Fibroblast of skin of scalp (primary cell): ENCODE data around the gene MVD.

ENCODE experiments used
- DNase-seq: peaks from one replicate; pipeline ENCODE4 v3.0.0-alpha.2; 2013

MVD gene

DNA sequence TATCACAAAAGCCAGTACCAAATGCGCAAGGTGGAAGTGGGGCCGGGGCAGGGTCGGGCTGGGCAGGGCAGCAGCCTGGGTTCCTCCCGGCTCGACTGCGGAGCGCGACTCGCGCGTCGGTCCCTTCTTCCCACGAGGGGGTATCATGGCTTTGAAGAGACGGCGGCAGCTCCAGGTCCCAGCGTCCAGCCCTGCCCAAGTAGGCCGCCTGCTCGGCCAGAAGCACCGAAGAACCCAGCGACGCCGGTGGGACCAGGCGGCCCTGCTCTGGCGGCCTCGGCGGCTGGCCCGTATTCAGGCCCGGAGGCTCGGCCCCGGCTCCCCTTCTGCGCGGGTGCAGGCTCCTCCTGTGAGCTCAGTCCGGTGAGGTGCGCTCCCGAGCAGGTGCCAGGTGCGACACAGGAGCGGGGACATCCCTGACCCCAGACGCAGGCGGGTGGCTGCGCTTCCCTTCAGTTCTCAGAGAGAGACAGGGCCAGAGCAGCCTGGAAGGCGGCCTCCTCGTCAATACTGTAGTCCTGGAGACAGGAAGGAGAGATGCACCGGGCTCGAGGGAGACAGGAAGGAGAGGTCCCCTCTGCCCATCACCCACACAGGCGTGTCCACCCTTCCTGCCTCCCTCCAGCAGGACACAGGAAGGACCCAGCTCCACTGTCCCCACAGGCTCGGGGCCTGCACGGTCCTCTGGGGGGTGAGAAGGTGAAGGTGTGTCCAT lies 34.4 kb upstream of the MVD start:
- DNase-seq = no peak

DNA sequence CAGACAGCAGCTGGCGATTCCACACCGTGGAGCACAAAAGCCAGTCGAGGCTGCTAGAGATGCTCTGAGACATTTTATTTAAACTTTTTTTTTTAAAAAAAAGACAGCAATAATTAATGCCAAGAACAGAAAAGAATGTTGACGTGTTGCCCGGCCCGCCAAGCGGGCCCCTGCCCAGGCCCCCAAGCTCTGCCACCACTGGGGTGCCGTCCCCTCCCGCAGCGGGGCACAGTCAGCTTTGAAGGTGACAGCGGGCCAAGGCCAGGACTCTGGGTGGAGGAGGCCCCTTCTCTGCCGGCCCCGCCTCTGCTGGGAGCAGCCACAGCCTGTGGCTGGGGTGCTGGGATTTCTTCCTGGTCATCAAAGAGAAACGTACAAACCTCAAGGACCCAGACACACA lies 33.5 kb upstream of the MVD start:
- no peak for DNase-seq

DNA sequence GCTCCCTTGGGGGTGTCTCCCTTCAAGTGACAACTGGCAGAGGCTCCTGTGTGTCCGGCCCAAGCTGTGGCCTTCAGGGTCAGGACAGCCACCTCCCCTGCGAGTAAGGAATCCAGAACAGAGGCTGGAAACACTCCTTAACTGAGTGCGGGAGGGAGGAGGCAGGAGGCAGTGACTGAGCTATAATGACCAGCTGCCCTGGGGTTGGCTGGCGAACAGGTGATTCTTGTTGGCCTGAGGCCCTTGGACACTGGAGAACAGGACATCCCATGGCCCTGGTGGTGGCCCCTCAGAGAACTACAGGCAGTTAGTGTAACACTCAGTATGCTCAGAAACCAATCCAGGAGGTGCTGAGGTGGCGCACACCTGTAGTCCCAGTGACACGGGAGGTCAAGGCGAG lies 32.9 kb upstream of the MVD start:
- DNase-seq = no peak

DNA sequence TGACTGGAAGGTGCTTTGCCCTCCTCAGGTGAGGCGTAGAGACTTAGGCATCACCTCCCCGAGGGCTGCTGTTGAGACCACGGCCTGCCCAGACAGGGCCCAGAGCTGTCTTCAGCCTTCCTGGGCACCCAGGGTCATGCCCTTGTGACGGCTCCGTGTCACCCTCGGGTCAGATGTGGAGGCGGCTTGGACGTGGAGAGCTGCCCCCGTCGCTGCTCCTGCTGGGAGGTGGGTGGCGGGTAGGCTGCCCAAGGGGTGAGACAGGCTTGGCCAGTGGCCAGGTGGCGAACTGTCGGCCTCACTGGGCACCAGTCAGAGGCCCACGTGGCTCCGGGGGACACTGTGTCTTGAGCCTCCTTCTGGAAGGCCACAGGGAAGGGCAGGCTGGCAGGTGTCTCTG lies 32.3 kb upstream of the MVD start:
- no peak for DNase-seq

DNA sequence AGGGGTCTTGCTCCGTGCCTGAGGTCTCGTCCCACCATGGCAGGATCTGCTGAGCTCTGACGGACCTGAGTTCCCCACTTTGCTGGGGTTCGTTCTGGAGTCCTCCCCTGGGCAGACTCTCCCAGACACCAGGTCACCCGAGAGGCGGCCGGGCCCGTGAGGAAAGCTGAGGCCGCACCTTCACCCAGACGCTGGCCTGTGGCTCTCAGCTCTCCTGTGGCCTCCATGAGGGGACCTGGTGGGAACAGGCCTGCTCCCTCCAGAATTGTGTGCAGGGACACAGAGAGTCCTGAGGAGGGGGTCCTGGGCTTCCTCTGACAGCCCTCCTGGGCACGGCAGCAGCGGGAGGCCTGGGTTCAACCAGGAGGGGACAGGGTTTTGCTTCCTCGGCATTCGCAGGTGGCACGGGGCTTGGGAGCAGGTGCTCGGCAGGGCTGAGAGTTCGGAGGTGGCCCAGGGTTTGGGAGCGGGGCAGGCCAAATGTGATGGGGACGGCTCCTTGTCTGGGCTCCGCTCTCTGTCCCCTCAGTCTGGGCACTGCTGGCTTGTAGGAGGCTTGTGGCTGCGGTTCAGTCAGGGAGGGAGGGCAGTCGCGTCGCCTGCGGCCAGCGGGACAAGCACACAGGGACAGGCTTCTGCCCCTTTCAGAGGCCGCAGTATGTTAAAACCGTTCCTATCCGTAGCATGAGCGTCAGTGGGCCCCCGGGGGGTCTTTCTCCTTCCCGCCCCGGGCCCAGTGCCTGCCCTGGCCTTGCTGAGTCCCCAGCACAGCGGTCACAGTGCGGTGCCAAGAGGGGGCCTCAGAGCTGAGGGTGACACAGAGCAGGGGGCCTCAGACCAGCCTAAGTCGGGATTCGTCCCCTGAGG lies 31.6 kb upstream of the MVD start:
- no peak for DNase-seq

DNA sequence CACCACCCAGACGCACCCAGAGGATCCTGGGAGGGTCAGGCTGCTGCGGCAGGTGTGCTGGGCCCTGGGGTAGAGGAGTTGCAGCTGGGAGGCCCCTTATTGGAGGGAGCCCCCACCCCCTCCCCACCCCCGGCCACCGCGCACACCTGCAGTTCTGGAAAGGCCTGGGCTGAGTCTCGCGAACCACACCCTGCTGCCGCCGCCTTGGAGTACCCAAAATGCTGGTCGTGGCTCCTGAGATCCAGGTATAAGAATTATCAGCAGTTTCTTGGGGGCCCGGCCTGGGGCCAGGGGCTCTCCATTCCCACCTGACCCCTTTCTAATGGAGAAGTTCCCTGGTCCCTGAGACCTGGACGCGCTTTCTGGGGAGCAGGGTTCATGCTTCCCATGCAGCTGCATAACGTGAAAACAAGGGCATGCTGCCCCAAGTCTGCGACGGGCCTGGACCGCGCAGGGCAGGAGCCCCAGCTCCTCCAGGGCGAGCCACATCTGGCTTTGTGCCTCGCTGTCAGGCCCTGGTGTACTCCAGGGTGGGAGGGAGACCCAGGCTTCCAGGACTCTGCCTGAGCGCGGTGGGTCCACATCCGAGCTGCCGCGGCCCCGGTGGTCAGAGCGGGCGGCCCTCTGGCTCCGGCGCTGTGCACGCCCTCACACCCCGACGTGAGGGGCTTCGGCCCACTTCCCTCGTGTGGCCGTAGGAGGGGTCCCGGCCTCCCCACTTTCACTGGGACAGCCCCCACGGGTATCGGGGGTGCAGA lies 30.7 kb upstream of the MVD start:
- no peak for DNase-seq

DNA sequence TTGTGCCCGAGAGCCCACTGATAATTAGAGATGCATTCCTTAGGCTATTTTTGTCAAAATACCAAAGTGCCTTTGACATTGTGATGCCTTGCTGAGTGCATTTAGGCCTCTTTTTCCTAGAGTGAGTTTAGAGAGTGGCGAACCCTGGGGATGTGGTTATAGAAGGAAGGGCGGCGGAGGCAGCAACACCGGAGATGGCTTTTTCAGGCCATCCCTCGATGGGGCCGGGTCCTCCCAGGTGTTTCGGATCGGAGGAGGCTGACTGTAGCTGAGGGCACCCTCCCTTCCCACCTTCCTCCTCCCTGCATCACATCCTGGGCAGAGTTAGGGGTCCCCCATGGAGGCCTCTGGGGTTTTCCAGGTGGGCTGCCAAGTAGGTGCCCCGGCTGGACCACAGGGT lies 30.0 kb upstream of the MVD start:
- DNase-seq = no peak

DNA sequence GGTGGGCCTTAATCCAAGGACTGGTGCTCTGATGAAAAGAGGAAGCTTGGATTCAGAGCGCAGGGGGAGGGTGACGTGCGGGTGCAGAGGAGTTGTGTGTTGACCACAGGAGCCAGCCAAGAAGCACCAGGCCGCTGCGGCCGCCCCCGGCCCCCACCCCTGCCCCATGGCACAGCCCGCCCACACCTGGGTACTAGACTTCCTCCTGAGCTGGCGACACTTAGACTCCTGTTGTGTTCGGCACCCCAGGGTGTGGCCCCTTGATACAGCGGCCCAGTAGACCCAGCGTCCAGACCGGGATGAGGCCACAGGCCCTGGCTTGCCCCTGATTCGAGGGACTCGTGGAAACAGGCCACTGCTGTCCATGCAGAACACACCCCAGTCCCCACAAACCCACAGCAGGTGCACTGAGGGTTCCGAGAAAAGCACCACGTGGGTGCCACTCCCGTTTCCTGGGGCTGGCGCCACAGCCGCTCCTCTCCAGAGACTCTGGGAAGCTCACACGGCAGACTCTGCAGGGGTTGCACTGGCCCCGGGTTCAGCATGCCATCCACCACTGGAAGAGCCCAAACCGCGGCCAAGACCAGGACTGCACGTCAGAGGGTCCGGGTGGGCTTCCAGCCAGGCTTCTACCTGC lies 29.2 kb upstream of the MVD start:
- DNase-seq = no peak

DNA sequence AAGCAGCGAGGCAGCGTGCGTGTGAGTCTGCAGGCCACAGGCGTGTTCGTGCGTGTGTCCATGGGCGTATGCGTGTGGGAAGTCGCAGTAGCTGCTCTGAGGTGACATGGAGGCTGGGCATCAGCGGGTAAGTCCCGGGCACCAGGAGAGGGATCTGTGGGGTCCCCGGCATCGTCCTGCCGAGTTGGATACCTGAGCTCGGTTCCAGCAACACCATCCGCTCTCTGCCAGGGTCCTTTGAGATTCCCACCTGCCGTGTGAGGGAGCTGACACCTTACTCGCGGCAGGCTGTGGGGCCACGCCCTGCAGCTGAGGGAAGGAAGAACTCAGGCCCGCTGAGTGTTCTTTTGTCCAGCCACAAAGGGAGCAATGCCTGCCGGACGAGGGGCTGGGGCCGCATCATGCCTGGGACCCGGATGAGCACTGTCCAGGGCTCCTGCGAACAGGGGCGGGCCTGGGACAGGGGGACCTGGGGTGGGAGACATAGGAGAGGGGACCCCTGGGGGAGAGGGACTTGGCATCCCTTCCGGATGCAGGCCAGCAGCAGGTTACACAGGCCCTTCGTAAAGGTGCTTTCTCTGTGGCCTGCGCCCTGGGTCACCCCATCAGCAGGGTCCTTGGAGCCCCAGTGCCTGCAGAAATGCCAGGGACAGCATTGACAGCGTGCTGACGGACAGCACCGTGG lies 28.4 kb upstream of the MVD start:
- DNase-seq = no peak

DNA sequence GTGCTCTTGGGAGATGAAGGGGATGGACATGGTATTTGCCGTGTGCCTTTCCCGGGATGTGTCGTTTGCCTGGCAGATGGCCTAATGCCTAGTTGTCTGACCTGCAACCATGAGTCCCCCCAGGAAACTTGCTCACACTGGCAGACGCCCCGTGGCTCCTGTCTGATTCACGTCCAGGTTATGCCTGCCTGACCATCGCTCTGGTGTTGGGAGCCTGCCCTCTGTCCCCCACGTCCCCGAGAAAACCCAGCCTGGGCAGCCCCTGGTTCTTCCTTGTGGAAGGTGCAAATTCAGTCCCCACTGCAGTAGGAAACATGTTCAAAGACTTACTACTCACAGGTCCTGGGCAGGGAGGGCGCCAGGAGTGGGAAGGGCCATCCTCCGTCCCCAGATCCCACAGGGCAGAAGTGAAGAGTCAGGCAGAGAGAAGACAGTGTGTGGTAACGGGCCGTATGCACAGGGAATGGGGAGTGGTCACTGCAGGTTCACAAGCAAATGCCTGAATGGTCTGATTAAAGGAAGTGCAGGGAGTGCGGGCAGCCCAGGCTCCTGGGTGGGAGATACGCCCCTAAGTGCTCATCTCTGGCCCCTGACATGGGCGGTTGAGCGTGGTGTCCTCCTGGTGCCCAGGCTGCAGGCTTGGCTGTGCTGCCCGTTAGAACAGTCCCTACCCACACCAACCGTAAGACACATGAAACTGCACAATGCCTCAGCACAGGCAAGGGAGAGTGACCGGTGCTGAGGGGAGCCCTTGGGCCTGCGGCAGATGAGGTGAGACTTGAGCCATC lies 27.6 kb upstream of the MVD start:
- no peak for DNase-seq

DNA sequence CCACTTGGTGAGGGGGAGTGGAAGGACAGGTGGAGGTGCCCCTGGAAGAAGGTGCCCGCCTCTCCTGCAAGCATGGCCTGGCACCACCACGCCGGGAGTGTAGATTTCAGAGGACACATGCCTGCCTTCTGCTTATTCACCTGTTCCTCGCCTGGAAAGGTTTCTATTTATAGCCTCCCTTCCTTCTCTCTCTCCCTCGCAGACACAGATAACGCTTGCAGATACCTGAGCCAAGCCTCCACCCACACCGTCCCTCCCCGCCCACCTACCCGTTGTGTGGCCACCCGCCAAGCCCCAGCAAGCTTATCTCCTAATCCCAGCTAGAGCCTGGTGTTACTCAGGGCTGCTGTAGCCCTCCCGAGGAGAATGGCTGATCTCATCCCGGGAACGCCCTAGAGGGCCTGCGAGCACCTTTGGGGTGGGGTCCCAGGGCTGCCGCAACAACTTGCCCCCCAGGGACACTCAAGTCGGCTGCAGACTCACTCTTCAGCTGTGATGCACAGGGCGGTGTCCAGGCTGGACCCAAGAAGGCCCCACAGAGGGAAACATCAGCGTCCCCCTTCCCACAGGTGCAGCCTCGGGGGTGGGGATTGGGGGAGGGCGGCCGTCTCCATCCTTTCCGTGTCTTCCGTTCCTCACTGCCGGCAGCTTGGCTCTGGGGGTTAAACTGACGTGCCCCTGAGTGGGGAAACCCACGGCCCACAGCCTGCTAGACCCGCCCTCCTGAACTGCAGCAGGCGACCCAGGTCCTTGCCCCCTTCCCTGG lies 25.3 kb upstream of the MVD start:
- no peak for DNase-seq

DNA sequence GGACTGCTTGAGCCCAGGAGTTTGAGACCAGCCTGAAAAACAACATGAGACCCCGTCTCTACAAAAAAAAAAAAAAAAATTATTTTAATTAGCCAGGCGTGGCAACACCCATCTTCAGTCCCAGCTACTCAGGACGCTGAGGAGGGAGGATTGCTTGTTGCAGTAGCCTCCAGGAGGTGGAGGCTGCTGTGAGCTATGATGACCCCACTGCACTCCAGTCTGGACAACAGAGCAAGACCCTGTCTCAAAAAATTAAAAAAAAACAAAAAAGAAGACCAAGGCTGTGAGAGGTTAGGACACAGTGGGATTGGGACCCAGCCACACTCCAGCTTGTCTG lies 24.8 kb upstream of the MVD start:
- no peak for DNase-seq

DNA sequence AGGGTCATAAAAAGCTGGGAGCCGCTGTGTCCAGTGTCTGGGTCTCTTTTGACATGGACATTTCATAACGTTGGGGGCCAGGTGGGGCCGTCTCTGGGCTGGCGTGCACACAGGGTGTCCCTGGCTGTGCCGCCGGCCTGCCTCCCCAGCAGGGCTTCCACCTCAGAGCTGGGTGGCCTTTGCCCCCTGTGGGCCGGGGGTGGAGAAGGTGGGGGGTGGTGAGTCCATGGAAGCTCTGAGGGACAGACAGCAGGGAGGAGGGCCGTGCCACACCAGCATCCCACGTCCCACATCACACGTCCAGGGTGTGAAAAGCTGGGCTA lies 24.3 kb upstream of the MVD start:
- no peak for DNase-seq

DNA sequence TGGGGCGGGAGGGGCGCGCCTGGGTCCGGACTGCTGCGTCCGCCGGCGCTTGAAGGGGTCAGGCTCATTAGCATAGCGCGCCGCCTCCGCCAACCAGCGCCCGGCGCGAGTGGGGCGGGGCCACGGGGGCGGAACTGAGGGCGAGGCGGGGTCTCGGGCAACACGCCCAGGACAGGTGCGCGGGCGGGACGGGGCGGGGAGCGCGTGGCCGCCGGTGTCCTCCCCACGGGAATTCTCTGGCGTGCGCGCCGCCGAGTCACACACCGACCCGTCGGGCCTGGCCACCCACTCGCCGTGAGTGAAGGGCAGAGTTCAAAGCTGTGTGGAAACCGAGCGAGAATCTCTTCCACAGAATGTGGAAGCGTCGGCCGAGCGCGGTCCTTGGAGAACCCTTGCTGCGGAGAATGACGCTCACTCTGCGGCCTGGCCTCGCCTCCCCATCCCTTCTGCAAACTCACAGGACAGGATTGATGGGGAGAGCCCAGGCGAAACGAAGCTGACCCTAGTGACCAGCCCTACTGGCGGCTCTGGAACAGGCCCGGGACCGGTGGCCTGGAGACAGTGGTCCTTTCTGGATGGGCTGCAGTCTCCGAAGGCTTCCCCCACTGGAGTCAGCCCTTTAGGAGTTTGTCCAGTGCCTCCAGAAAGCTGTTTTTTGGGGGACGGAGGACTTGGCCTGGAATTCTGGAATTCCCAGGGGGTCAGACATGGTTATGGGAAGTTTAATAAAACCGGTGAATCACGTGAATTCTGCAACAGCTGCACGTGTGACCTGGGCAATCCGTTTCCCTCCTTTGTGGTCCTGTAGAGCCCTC lies 23.8 kb upstream of the MVD start, which contains the start of gene SNAI3:
TSS of gene SNAI3 (minus strand) at position 69 of the 815 bp plus-strand sequence. CDS start 101 bp downstream, outside the sequence.
- DNase-seq = peak; percentile 22

DNA sequence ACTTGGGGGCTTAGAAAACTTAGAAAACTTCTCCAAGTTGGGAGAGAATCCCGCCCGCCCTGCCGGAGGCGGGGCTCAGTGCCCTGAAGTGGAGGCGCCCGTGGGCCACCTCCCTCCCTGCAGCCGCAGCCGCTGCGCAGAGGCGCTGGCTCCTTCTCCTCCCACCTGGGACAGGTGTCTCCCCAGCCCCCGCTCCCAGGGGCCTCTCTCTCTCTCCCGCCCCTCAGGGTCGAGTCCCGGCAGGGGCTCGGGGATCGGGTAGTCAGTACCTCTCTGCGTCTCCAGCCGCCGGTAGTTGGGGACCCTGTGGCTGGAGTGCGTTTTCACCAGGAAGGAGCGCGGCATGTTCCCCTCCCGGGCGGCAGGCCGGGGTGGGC lies 23.2 kb upstream of the MVD start:
- no peak for DNase-seq

DNA sequence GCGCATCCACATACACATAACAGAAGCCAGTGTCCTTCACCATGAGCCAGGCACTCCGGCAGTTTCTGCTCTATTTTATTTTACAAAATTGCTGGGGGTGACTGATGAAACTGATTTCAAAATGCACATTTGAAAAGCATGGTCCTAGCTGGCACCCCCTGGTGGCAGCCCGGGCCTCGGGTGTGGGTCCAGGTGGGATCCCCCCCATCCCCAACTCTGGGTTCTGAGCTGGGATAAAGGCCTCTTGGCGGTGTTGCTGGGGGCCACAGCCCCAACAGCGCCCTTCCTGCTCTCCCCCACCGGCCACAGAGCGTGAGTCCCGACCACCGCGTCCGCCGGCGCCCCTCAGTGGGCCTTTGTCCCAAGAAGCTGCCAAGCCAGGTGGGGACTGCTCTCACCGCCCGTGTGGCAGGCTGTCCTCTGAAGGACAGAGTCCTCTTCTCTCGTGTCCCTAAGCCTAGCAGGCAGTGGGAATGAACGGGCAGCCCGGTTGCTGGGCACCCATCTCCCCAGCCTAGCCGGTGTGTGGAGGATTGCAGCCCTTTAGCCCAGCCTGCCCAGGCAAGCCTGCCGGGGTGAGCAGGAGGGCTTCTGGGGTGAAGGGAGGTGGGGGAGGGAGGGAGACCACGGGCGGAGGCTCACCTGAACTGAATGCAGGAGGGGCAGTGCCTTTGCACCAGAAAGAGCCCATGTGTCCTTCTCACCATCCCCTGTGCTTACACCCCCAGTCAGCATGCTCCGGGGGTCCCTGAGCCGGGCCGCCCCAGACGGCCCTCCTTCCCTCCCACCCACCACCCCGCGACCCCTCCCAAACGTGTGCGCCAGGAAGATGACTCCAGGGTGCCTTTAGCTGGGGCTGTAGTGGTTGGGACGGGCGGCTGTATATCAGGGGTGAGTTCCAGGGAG lies 22.5 kb upstream of the MVD start:
- DNase-seq = peak; percentile 51

DNA sequence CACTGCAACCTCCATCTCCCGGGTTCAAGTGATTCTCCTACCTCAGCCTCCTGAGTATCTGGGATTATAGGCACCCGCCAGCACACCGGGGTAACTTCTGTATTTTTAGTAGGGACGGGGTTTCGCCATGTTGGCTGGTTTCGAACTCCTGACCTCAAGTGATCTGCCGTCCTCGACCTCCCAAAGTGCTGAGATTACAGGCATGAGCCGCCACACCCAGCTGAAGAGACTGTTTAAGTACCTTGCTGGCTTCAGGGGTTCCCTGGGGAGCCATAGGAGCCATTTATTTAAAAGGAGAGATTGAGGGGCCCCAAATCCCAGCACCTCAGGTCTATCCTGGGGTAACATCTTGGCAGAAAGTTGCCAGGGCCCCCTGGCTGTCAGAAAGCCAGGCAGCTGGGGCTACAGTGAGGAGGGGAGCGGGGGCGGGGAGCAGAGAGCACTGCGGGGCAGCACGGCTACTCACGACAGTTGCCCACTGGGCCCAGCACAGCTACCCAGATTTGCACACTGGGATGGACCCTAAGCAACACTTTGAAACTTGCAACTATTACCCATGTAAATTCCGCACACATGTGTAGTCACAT lies 21.8 kb upstream of the MVD start:
- no peak for DNase-seq

DNA sequence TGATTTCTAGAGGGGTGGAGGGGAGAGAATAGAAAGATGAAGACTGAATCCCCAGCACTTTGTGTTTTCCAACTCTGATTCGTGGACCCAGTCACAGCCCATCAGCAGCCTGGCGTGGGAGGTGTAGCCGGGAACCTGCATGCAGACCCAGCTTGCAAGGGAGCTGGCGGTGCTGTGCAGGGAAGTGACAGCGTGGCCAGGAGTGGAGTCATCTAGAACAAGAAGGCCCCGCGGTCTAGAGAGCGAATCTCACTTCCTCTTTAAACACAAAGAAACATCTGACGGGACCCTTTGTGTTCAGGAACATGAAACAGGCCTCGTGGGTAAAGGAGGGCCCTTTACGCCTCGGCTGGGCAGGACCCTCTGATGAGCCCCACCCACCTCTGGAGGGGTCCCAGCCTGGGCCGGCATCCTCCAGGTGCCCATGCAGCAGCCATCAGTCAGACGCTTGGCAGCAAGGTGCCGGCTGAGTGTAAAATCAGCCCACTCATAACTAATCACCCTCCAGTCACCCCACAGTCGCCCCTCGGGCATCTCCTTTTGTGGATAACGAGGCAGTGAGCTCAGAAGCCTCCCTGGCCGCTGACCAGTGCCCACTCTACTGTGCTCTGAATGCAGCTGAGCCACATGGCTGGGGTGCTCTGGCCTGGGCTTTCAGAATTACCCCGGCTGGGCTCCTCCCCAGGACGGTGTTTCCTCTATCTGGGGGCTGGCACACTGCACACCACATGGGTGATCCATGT lies 19.0 kb upstream of the MVD start:
- DNase-seq = no peak
